Vagina (tissue), 2 donors: Measurements from ENCODE around the gene SHROOM4. TPM values are rescaled to one million over a fixed set of nuclear protein-coding genes. Genes with fewer than 3 reads are reported as not detected.

Source experiments
- DNase-seq, 2 donors: peaks; one replicate each; pipeline ENCODE4 v3.0.0-alpha.2; 2017; ENCODE audit errors: extremely low spot score in 2 of 2
- H3K27ac ChIP-seq: fragments of 200-600 bp; sonication (generic); one replicate; pipeline ENCODE4 v1.5.1; 2019
- H3K27me3 ChIP-seq: fragments of 200-600 bp; sonication (generic); one replicate; pipeline ENCODE4 v1.5.1; 2019
- H3K36me3 ChIP-seq, 2 donors: fragments of 200-600 bp; sonication (generic); one replicate each; pipeline ENCODE4 v1.5.1; 2017 to 2019
- H3K4me1 ChIP-seq: fragments of 200-600 bp; sonication (generic); one replicate; pipeline ENCODE4 v1.5.1; 2019
- H3K4me3 ChIP-seq, 2 donors: fragments of 200-600 bp; sonication (generic); 1 replicate in 1 of 2; 2 replicates in 1 of 2; pipeline ENCODE4 v1.5.1; 2016 to 2019
- H3K9me3 ChIP-seq: fragments of 200-600 bp; sonication (generic); one replicate; pipeline ENCODE4 v1.5.1; 2019
- CTCF ChIP-seq, 3 experiments: fragments of 450-650 bp in 2 of 3; fragments of 200-600 bp in 1 of 3; sonication (generic) in 1 of 3; IDR thresholded peaks; one replicate each; pipeline ENCODE4 v1.5.1; 2017 to 2019; ENCODE audit warnings: antibody characterized with exemption in 3 of 3, mild to moderate bottlenecking in 2 of 3, moderate library complexity in 2 of 3
- POLR2A ChIP-seq, 2 donors: fragments of 450-650 bp; IDR thresholded peaks; one replicate each; pipeline ENCODE4 v1.6.1; 2017; ENCODE audit warnings: antibody characterized with exemption in 2 of 2, mild to moderate bottlenecking in 2 of 2, moderate library complexity in 2 of 2
- POLR2AphosphoS5 ChIP-seq, 2 donors: sonication (generic); formaldehyde crosslinking; IDR thresholded peaks; one replicate each; pipeline ENCODE4 v1.9.0; 2017; ENCODE audit warnings: antibody characterized with exemption in 2 of 2, mild to moderate bottlenecking in 2 of 2, low read depth in 1 of 2; ENCODE audit not compliant: insufficient read depth in 1 of 2
- intact Hi-C: fragments of 100-400 bp; cut with DNase I; formaldehyde crosslinking; loops from one replicate; pipeline ENCODE4 v1.15.1; 2023
- total RNA-seq: library from RNA; depleted of rRNA; stranded (reverse); fragments of >200 nt; gene quantifications from one replicate; pipeline ENCODE4 v1.2.3, GENCODE V29; 2016

Gene SHROOM4
- total RNA-seq, 1 donor from 2014 or later, result 10.1 TPM

DNA sequence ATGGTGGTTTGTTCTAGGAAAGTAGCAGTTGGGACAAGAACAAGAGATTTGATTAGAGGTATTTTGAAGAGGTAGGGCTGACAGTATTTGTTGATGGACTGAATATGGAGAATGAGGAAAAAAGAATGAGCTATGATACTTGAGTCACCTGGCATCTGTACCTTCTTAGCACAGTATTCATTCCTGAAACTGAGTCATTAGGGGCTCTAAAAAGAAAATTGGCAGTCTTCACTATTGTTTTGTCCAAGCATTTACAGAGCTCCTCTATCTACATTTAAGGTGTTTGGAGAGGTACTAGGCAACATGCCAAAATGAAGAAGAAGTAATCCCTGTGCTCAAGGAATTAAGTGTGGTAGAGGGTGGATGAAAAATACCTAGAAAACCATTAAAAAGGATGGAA lies 165.8 kb downstream of the SHROOM4 start:
- H3K9me3 ChIP-seq, result no peaks in the 10 kb centered on the region
- H3K4me1 ChIP-seq, result no peaks in the 10 kb centered on the region
- H3K27ac ChIP-seq, result no peak overlapping the region
- DNase-seq, result no peak
- H3K27me3 ChIP-seq, result no peaks in the 10 kb centered on the region
- H3K36me3 ChIP-seq, result no peaks in the 10 kb centered on the region
- H3K4me3 ChIP-seq, result no peak overlapping the region
- TF ChIP-seq CTCF (IDR thresholded peaks at IDR 0.05) (no peak), POLR2A (IDR thresholded peaks at IDR 0.05) (no peak), POLR2AphosphoS5 (IDR thresholded peaks at IDR 0.05; ENCODE audit: insufficient read depth in 1 of 2, low read depth in 1 of 2) (no peak)
- intact Hi-C loops, result no loop called here

DNA sequence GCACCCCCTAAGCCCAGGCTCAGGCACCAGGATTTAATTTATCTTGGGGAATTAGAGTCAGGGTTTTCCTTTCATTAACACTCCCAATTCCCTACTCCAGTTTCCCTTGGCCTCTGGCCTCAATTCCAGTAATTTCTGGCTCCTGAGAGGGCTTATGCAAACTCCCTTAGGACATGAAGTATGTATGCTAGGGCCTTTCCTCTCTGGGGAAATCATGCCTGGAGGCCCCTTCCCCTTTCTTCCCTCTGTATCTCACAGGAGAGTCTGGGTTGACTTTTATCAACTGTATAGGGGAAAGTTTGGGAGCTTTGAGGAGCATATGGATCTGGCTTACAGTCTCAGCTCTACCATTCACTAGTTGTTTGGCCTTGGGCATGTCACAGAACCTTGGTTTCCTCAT lies 169.5 kb downstream of the SHROOM4 start:
- intact Hi-C loops, result no loop called here
- no peaks in the 10 kb centered on the region for H3K27me3 ChIP-seq

DNA sequence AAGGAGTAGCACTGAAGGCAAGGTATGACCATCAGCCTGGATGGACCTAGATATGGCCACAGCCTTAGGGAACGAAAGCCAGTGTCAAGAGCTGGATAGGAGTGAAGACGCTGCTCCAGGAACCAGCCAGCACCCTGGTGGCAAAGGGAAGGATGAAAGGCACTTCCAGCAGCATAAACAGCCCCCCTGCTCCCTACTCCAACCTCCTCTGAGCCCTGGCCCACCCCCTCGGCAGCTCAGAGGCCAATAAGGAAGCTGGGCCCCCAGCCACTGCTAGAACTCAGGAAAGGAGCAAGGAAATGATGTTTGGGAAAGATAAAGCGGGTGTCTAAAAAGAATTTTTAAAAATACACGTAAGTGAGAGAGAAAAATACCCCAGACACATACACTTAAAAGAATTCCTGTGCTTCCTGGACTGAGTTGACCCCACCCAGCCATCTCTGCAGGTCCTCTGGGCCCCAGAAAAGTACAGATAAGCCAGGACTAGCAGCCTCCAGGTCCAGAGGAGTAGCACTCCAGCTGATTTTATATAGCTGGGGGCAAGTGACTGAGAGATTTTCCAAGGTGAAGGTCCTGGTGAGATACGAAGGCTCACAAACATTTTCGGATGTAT lies 170.4 kb downstream of the SHROOM4 start:
- no peak for DNase-seq
- TF ChIP-seq CTCF (IDR thresholded peaks at IDR 0.05) (no peak), POLR2A (IDR thresholded peaks at IDR 0.05) (no peak), POLR2AphosphoS5 (IDR thresholded peaks at IDR 0.05; ENCODE audit: insufficient read depth in 1 of 2, low read depth in 1 of 2) (no peak)
- no peaks in the 10 kb centered on the region for H3K9me3 ChIP-seq
- H3K36me3 ChIP-seq, result no peaks in the 10 kb centered on the region
- H3K27me3 ChIP-seq, result no peaks in the 10 kb centered on the region
- H3K4me3 ChIP-seq, result no peak overlapping the region
- no peaks in the 10 kb centered on the region for H3K4me1 ChIP-seq
- intact Hi-C loops, result no loop called here
- H3K27ac ChIP-seq, result no peak overlapping the region

More for the DNA sequence above, 169.5 kb downstream of the SHROOM4 start:
- no peak overlapping the region for H3K27ac ChIP-seq
- no peak for DNase-seq
- no peaks in the 10 kb centered on the region for H3K4me1 ChIP-seq
- H3K36me3 ChIP-seq, result no peaks in the 10 kb centered on the region
- H3K9me3 ChIP-seq, result no peaks in the 10 kb centered on the region
- no peak overlapping the region for H3K4me3 ChIP-seq
- TF ChIP-seq POLR2A (IDR thresholded peaks at IDR 0.05), result no peak
- TF ChIP-seq CTCF (IDR thresholded peaks at IDR 0.05), result no peak
- no peak for TF ChIP-seq POLR2AphosphoS5 (IDR thresholded peaks at IDR 0.05; ENCODE audit: insufficient read depth in 1 of 2, low read depth in 1 of 2)

DNA sequence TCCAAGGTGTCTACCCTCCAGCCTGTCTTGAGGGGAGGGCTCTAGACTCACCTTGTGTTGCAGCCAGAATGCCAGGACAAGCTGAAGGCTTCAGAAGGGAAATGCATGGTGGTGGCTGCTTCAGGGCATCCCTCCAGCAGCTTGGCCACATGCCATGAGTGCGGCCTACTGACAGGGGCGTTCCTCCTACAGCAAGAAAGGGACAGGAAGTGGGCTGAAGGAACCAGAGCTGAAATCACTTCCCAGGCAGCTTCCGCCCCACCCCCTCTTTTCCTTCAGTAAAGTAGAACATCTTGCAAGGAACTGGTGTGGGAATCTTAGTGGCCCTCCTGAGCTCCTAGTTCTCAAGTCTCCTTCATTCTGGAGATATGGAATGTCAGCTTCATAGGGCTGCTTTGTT lies 175.9 kb downstream of the SHROOM4 start:
- Histone ChIP-seq H3K4me1 (no peaks in the 10 kb centered on the region), H3K36me3 (no peaks in the 10 kb centered on the region), H3K9me3 (no peaks in the 10 kb centered on the region), H3K27ac (no peak overlapping the region), H3K27me3 (no peaks in the 10 kb centered on the region), H3K4me3 (no peak overlapping the region)
- no peak for TF ChIP-seq POLR2AphosphoS5 (IDR thresholded peaks at IDR 0.05; ENCODE audit: insufficient read depth in 1 of 2, low read depth in 1 of 2)
- TF ChIP-seq POLR2A (IDR thresholded peaks at IDR 0.05), result no peak
- no peak for TF ChIP-seq CTCF (IDR thresholded peaks at IDR 0.05)
- intact Hi-C loops, result no loop called here
- DNase-seq, result no peak

GRCh38 chrX:50635817-50636365 lies 178.1 kb downstream of the SHROOM4 start:
- H3K9me3 ChIP-seq, result no peaks in the 10 kb centered on the region
- TF ChIP-seq POLR2A (IDR thresholded peaks at IDR 0.05), result no peak
- TF ChIP-seq CTCF (IDR thresholded peaks at IDR 0.05), result no peak
- TF ChIP-seq POLR2AphosphoS5 (IDR thresholded peaks at IDR 0.05; ENCODE audit: insufficient read depth in 1 of 2, low read depth in 1 of 2), result no peak
- H3K27me3 ChIP-seq, result no peaks in the 10 kb centered on the region
- H3K27ac ChIP-seq, result no peak overlapping the region
- DNase-seq, result peak in 1 of 2 donors; percentile 31
- no peak overlapping the region for H3K4me3 ChIP-seq
- no peaks in the 10 kb centered on the region for H3K36me3 ChIP-seq
- H3K4me1 ChIP-seq, result no peaks in the 10 kb centered on the region
- intact Hi-C loops, result no loop called here
